ENCODE results near the gene ENOX1.
"Not testable (repeated sequence)": the region's sequence is repeated elsewhere in the genome, so short reads cannot be mapped to it uniquely, and the experiment has no call there.

ENOX1 gene

DNA sequence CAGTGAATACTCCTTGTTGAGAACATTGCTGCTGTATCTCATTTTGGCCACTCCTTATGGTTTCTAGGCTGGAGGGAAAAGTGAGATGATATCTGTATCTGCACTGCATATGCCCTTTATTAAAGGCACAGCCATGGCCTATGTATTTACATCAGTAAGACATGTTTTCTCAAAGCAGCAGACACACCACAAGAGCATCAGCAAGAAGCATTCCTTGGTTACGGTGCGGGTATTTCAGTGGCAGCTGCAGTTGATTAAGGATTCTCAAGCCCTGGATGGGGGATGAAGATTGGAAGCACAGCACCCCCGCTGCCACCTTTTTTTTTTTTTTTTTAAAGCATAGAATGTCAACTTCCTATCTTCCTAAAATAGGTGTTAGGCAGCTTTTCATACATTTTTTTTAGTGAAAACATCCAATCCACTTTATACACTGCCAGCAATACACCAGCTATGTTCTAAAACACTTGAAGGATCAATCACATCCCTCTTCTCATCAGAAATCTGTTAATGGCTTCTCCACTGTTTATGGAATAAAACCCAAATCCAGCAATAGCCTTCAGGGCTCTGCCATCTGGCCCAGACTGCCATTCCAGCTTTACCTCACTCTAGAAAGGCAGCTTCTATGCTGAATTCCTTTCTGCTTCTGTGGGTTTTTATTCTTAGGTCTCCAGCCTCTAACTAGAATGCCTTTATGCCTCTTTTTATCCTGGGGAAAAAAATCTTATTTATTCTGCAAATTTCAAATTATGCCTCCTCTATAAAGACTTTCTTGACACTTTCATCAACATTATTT is 432.4 kb downstream of the ENOX1 start:
- no peak for DNase-seq (ENCODE audit: low read depth)

DNA sequence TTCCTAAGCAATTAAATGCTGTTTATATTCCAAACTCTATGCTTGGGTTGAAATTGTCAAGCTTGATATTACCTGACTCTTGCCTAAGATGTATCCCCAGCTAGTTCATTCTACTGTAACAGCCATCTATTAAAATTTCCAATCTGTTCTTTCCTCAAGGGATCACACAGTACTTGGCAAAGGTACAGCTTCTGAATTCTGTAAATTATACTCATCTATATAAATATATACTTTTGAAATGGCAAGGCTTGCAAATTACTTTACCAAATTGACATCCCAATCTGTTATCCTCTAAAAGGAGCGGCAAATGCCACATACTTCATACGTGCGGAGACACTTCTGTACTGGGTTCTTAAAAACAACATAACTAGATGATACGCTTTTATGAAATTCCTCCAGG is 433.1 kb downstream of the ENOX1 start:
- H3K4me3 ChIP-seq (ENCODE audit: control insufficient read depth, low read depth, low read length): no peak overlapping the region
- TF ChIP-seq, protein P1, sequence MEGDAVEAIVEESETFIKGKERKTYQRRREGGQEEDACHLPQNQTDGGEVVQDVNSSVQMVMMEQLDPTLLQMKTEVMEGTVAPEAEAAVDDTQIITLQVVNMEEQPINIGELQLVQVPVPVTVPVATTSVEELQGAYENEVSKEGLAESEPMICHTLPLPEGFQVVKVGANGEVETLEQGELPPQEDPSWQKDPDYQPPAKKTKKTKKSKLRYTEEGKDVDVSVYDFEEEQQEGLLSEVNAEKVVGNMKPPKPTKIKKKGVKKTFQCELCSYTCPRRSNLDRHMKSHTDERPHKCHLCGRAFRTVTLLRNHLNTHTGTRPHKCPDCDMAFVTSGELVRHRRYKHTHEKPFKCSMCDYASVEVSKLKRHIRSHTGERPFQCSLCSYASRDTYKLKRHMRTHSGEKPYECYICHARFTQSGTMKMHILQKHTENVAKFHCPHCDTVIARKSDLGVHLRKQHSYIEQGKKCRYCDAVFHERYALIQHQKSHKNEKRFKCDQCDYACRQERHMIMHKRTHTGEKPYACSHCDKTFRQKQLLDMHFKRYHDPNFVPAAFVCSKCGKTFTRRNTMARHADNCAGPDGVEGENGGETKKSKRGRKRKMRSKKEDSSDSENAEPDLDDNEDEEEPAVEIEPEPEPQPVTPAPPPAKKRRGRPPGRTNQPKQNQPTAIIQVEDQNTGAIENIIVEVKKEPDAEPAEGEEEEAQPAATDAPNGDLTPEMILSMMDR (conservative IDR thresholded peaks at IDR 0.05; ENCODE audit: control insufficient read depth, insufficient read depth, low read depth, low read length): no peak
- no peak for DNase-seq (ENCODE audit: low read depth)

More for the DNA sequence above, 432.4 kb downstream of the ENOX1 start:
- no peak overlapping the region for H3K4me3 ChIP-seq (ENCODE audit: control insufficient read depth, low read depth, low read length)
- TF ChIP-seq, protein P1 (conservative IDR thresholded peaks at IDR 0.05; ENCODE audit: control insufficient read depth, insufficient read depth, low read depth, low read length): no peak

DNA sequence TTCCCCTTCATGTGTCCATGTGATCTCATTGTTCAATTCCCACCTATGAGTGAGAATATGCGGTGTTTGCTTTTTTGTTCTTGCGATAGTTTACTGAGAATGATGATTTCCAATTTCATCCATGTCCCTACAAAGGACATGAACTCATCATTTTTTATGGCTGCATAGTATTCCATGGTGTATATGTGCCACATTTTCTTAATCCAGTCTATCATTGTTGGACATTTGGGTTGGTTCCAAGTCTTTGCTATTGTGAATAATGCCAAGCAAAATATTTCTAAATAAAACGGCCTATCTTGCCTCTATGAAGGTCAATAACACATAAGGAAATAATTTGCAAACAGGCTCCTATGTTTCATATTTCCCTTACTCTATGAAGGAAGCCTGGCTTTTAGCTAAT is 435.2 kb downstream of the ENOX1 start:
- not testable (repeated sequence) for DNase-seq (ENCODE audit: low read depth)

DNA sequence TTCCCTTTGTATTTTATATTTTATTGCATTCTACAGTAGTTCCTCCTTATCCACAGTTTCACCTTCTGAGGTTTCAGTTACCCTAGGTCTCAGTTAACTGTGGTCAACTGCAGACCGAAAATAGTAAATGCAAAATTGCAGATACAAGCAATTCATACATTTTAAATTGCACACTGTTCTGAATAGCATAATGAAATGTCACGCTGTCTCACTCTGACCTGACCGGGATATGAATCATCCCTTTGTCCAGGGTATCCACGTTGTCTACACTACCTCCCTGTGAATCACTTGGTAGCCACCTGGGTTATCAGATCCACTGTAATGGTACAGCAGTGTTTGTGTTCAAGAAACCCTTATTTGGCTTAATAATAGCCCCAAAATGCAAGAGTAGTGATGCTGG is 438.4 kb downstream of the ENOX1 start:
- TF ChIP-seq, protein P1 (conservative IDR thresholded peaks at IDR 0.05; ENCODE audit: control insufficient read depth, insufficient read depth, low read depth, low read length): no peak
- DNase-seq (ENCODE audit: low read depth): peak; percentile 49
- H3K4me3 ChIP-seq (ENCODE audit: control insufficient read depth, low read depth, low read length): no peak overlapping the region

More for the DNA sequence above, 435.2 kb downstream of the ENOX1 start:
- H3K4me3 ChIP-seq (ENCODE audit: control insufficient read depth, low read depth, low read length): not testable (repeated sequence)

DNA sequence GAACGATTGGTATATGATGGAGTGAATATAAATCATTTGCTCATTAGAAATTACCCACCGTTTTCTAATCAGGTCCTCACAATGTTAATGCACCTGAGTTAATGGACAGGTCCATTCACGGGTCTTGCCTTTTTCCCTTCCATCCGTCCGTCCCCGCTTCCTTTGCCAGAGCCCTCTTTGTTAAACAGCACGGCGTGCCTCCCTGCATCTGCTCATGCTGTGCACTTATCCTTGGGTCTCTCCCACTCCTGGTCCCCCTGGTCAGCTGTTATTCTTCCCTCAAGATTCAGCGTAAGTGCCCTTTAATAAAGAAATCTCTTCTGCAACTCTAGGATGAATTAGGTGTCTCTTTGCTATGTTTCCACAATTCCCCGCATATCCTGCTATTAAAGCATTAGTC is 438.9 kb downstream of the ENOX1 start:
- TF ChIP-seq, protein P1 (conservative IDR thresholded peaks at IDR 0.05; ENCODE audit: control insufficient read depth, insufficient read depth, low read depth, low read length): no peak
- DNase-seq (ENCODE audit: low read depth): no peak
- no peak overlapping the region for H3K4me3 ChIP-seq (ENCODE audit: control insufficient read depth, low read depth, low read length)

DNA sequence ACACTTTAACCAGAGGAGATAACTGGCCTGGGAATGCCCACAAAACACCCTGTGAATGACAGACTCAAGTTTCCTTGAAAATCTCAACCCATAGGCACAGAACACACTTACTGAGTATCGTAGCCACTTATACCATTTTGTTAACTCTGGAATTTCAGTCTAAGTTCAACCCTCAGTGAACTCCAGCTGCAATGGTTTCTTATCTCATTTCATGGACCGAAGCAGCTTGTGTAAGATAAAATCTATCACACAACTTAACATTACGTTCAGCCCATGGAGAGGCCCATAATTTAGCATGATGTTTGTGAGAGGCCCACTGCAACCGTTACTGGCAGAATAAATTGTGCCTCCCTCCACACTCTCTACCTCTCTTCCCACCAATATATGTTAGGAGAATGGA is 440.3 kb downstream of the ENOX1 start:
- H3K4me3 ChIP-seq (ENCODE audit: control insufficient read depth, low read depth, low read length): no peak overlapping the region
- no peak for DNase-seq (ENCODE audit: low read depth)
- TF ChIP-seq, protein P1 (conservative IDR thresholded peaks at IDR 0.05; ENCODE audit: control insufficient read depth, insufficient read depth, low read depth, low read length): no peak

DNA sequence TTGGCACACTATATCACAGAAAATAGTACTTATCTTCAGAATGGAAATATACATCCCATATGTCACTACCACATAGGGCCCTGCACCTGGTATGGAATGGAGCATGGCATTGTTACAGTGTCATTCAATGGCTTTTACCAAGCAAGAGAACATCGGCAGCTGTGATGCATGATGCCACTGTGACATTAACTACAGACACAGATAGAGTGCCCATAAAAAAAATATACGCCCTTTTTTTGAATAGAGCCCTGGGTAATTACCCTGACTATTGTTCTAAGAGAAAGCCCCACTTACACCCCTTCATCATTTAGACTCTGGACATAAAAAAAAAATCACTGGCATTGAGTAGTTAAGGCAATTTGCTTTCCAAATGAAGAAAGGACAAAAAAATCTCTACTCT is 443.1 kb downstream of the ENOX1 start:
- no peak overlapping the region for H3K4me3 ChIP-seq (ENCODE audit: control insufficient read depth, low read depth, low read length)
- no peak for DNase-seq (ENCODE audit: low read depth)
- TF ChIP-seq, protein P1 (conservative IDR thresholded peaks at IDR 0.05; ENCODE audit: control insufficient read depth, insufficient read depth, low read depth, low read length): no peak

All from fibroblast of mammary gland (primary cell).